ENCODE results near the gene SUGP2. TPM values are rescaled to one million over a fixed set of nuclear protein-coding genes. Genes with fewer than 3 reads are reported as not detected.

SUGP2 gene
- total RNA-seq, 1 donor from 2014 or later, result 123 TPM

DNA sequence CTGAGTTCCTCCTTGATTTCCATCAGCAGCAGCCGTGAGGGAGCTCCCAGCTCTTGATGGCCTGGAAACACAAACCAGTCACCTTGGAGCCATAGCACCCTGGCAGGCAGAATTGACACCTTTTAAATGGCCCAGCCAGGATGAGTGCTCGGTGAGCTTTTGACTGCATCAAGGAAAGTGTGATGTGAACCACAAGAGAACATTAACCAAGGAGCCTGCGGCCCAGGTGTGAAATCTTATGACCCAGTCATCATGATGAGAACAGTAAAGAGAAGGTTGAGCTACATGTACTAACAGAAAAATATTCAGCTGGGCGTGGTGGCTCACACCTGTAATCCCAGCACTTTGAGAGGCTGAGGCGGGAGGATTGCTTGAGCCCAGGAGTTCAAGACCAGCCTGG, 22.8 kb downstream of the SUGP2 start:
- H3K4me3 Mint-ChIP-seq, result no peak overlapping the region
- H3K9me3 Mint-ChIP-seq, result no peaks in the 10 kb centered on the region
- H3K27me3 Mint-ChIP-seq, result no peaks in the 10 kb centered on the region
- TF ChIP-seq, protein P1, sequence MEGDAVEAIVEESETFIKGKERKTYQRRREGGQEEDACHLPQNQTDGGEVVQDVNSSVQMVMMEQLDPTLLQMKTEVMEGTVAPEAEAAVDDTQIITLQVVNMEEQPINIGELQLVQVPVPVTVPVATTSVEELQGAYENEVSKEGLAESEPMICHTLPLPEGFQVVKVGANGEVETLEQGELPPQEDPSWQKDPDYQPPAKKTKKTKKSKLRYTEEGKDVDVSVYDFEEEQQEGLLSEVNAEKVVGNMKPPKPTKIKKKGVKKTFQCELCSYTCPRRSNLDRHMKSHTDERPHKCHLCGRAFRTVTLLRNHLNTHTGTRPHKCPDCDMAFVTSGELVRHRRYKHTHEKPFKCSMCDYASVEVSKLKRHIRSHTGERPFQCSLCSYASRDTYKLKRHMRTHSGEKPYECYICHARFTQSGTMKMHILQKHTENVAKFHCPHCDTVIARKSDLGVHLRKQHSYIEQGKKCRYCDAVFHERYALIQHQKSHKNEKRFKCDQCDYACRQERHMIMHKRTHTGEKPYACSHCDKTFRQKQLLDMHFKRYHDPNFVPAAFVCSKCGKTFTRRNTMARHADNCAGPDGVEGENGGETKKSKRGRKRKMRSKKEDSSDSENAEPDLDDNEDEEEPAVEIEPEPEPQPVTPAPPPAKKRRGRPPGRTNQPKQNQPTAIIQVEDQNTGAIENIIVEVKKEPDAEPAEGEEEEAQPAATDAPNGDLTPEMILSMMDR (conservative IDR thresholded peaks at IDR 0.05), result no peak
- H3K4me1 Mint-ChIP-seq (ENCODE audit: unreplicated experiment), result no peaks in the 10 kb centered on the region
- no peak overlapping the region for H3K27ac Mint-ChIP-seq
- no peak for DNase-seq (ENCODE audit: extremely low spot score, unreplicated experiment)
- H3K36me3 Mint-ChIP-seq, result peaks cover 15% of the 10 kb centered on the region

DNA sequence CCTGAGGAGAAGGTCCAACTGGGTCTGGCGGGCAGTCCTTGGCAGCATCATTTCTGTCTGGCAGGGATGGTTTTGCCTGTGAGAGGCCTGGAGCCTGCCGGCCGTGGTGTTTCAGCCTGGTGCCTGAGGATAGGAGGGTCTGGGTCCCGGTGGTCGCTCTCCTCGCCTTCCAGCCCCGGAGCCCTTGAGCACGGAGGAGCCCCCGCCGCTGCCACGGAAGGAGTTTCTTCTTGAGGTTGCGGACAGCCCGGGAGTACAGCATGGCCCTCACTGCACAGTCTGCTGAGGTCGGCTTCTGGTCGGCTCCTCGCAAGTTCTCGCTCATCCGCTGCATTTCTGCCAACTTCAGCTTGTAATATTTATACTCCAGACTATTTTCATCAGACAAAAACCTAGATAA, 23.4 kb downstream of the SUGP2 start:
- Mint-ChIP-seq H3K36me3 (peaks cover 15% of the 10 kb centered on the region), H3K27ac (no peak overlapping the region), H3K9me3 (no peaks in the 10 kb centered on the region), H3K27me3 (no peaks in the 10 kb centered on the region), H3K4me1 (ENCODE audit: unreplicated experiment) (no peaks in the 10 kb centered on the region), H3K4me3 (no peak overlapping the region)
- no peak for DNase-seq (ENCODE audit: extremely low spot score, unreplicated experiment)
- TF ChIP-seq, protein P1 (conservative IDR thresholded peaks at IDR 0.05), result no peak

DNA sequence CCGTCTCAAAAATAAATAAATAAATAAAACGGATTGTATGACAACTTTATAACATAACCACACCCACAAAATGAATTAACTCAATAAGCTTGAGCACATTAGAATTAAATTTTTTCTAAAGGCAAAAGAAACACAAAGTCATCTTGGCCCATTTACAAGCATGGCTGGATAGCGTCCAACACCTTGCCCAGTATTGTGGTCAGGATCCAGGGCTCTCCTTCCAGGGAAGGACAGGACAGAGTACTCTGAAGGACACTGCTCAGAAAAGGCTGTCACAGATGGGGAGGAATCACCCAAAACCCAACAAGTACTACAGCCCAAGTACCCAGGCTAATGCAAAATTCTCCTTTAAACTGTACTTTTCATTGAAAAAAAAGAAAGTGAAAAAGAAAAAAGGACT, 27.1 kb downstream of the SUGP2 start:
- no peak overlapping the region for H3K4me3 Mint-ChIP-seq
- H3K27me3 Mint-ChIP-seq, result no peaks in the 10 kb centered on the region
- no peak for DNase-seq (ENCODE audit: extremely low spot score, unreplicated experiment)
- H3K4me1 Mint-ChIP-seq (ENCODE audit: unreplicated experiment), result no peaks in the 10 kb centered on the region
- TF ChIP-seq, protein P1 (conservative IDR thresholded peaks at IDR 0.05), result no peak
- peaks cover 20% of the 10 kb centered on the region for H3K36me3 Mint-ChIP-seq
- H3K9me3 Mint-ChIP-seq, result no peaks in the 10 kb centered on the region
- H3K27ac Mint-ChIP-seq, result no peak overlapping the region

DNA sequence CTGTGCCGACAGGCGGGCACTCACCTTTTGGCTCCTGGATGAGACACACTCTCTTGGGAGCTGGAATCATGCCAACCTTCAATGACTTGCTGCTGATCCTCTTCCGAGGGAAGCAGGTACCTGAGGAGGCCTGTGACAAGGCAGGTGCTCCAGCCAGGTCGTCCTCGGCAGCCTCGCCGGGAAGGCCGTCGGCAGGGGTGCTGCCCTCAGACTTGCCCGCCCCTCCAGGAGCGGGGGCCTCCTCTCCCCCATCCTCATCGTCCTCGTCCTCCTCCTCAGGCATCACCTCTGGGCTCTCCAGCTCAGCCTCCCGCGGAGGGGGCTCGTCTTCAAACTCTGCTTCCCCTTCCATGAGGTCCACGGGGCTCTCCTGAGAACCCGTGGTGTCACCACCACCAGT, 29.2 kb downstream of the SUGP2 start:
- H3K27ac Mint-ChIP-seq, result no peak overlapping the region
- no peaks in the 10 kb centered on the region for H3K27me3 Mint-ChIP-seq
- H3K4me1 Mint-ChIP-seq (ENCODE audit: unreplicated experiment), result no peaks in the 10 kb centered on the region
- H3K36me3 Mint-ChIP-seq, result peaks cover 18% of the 10 kb centered on the region
- TF ChIP-seq, protein P1 (conservative IDR thresholded peaks at IDR 0.05), result no peak
- no peak for DNase-seq (ENCODE audit: extremely low spot score, unreplicated experiment)
- H3K4me3 Mint-ChIP-seq, result no peak overlapping the region
- H3K9me3 Mint-ChIP-seq, result no peaks in the 10 kb centered on the region

DNA sequence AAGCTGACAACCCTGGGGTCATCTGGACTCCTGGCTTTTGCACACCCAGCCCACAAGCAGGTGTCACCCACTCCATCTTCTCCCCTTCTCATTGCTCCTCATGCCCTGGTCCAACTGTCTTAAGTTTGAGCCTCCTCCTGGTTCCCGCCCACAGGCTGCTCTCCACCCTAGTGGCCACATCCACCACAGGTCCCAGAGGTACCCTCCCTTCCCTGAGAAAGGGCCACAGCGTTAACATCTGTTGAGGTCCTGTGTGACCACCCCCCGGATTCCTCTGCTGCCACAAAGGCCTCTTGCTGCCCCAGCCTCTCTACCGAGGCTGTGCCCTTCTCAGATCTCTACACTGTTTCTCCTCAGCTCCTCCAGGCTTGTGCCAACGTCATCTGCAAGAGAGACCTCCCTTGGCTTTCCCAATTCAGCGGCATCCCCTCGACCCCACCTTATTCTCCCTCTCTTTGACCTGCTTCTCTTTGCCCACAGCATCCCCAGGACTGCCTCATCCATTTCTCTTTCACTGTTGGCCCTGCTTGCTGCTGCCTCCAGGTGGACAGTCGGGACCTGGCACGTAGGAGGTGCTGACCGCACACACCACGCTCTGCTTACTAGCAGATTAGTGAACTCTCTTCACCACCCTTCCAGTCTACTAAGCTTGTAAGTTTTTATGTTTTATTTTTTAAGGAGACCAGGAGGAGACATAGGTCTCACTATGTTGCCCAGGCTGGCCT, 33.3 kb downstream of the SUGP2 start:
- DNase-seq (ENCODE audit: extremely low spot score, unreplicated experiment), result no peak
- Mint-ChIP-seq H3K27me3 (no peaks in the 10 kb centered on the region), H3K9me3 (no peaks in the 10 kb centered on the region), H3K4me1 (ENCODE audit: unreplicated experiment) (no peaks in the 10 kb centered on the region), H3K4me3 (no peak overlapping the region), H3K36me3 (peaks cover 22% of the 10 kb centered on the region), H3K27ac (peak overlapping the region; percentile 12)
- TF ChIP-seq, protein P1 (conservative IDR thresholded peaks at IDR 0.05), result peak; percentile 39

All from type B pancreatic cell (in vitro differentiated cells).